GM18498 (cell line): ENCODE measurements around the gene ATOX1.

Source experiments
- ATAC-seq: cut with Tn5 transposase; IDR thresholded peaks from one replicate; pipeline ENCODE4 v1.9.1; 2021; ENCODE audit warnings: mild to moderate bottlenecking, moderate library complexity; ENCODE audit not compliant: unreplicated experiment

The ATOX1 gene

GRCh38 chr5:151770383-151771258 lies 12.2 kb upstream of the ATOX1 start:
- ATAC-seq = peak; percentile 34

GRCh38 chr5:151766975-151767374 lies 8.5 kb upstream of the ATOX1 start:
- no peak for ATAC-seq

GRCh38 chr5:151764801-151765200 lies 6.4 kb upstream of the ATOX1 start:
- no peak for ATAC-seq

GRCh38 chr5:151758141-151758429 lies 346 bp downstream of the ATOX1 start:
- ATAC-seq = peak; percentile 14

- peak; percentile 37 for ATAC-seq
These were observed 944 bp downstream of the ATOX1 start for GRCh38 chr5:151757233-151758140.

- no peak for ATAC-seq
These were observed 3.0 kb downstream of the ATOX1 start for GRCh38 chr5:151755383-151755782.

- ATAC-seq = no peak
These were observed 6.8 kb downstream of the ATOX1 start for GRCh38 chr5:151751593-151751992.

GRCh38 chr5:151751091-151751490 lies 7.3 kb downstream of the ATOX1 start:
- no peak for ATAC-seq

- ATAC-seq = no peak
These were observed 8.3 kb downstream of the ATOX1 start for GRCh38 chr5:151750121-151750520.

- peak; percentile 65 for ATAC-seq
These were observed 13.2 kb downstream of the ATOX1 start for GRCh38 chr5:151745071-151745705.

- ATAC-seq = no peak
These were observed 14.9 kb downstream of the ATOX1 start for GRCh38 chr5:151743530-151743929.

- ATAC-seq = no peak
These were observed 15.5 kb downstream of the ATOX1 start for GRCh38 chr5:151742870-151743294.

- no peak for ATAC-seq
These were observed 16.6 kb downstream of the ATOX1 start for GRCh38 chr5:151741678-151742423.

- ATAC-seq = no peak
These were observed 17.5 kb downstream of the ATOX1 start for GRCh38 chr5:151740958-151741373.

GRCh38 chr5:151740336-151740942 lies 18.0 kb downstream of the ATOX1 start:
- ATAC-seq = no peak

GRCh38 chr5:151739939-151740335 lies 18.5 kb downstream of the ATOX1 start:
- no peak for ATAC-seq

GRCh38 chr5:151739395-151739794 lies 19.0 kb downstream of the ATOX1 start:
- no peak for ATAC-seq

- ATAC-seq = no peak
These were observed 20.1 kb downstream of the ATOX1 start for GRCh38 chr5:151738125-151738848.

GRCh38 chr5:151737431-151737830 lies 21.0 kb downstream of the ATOX1 start:
- no peak for ATAC-seq

- ATAC-seq = no peak
These were observed 22.8 kb downstream of the ATOX1 start for GRCh38 chr5:151735646-151736045.
